Parathyroid adenoma (tissue), 2 donors: Measurements from ENCODE around the gene POLE.

Experiments used
- H2AFZ ChIP-seq: fragments of 300-600 bp; sonication (generic); one replicate; pipeline ENCODE4 v1.7.0; 2017; ENCODE audit warnings: antibody characterized with exemption, mild to moderate bottlenecking
- H3K27ac ChIP-seq: fragments of 300-600 bp; sonication (generic); one replicate; pipeline ENCODE4 v1.7.0; 2017
- H3K27me3 ChIP-seq: fragments of 300-600 bp; sonication (generic); one replicate; pipeline ENCODE4 v1.7.0; 2017; ENCODE audit warnings: low read length; ENCODE audit not compliant: control insufficient read depth, insufficient read depth
- H3K36me3 ChIP-seq: fragments of 300-600 bp; sonication (generic); one replicate; pipeline ENCODE4 v1.7.0; 2017; ENCODE audit warnings: low read length; ENCODE audit not compliant: control insufficient read depth, insufficient read depth
- H3K4me1 ChIP-seq: fragments of 300-600 bp; sonication (generic); one replicate; pipeline ENCODE4 v1.7.0; 2017; ENCODE audit warnings: control low read depth
- H3K4me2 ChIP-seq: fragments of 300-600 bp; sonication (generic); one replicate; pipeline ENCODE4 v1.7.0; 2017; ENCODE audit warnings: low read length
- H3K4me3 ChIP-seq: fragments of 300-600 bp; sonication (generic); one replicate; pipeline ENCODE4 v1.7.0; 2017; ENCODE audit warnings: low read depth, low read length
- H3K79me2 ChIP-seq: fragments of 300-600 bp; sonication (generic); one replicate; pipeline ENCODE4 v1.7.0; 2017; ENCODE audit warnings: control low read depth
- H3K9ac ChIP-seq: fragments of 300-600 bp; sonication (generic); one replicate; pipeline ENCODE4 v1.7.0; 2017; ENCODE audit warnings: mild to moderate bottlenecking
- H3K9me3 ChIP-seq: fragments of 300-600 bp; sonication (generic); one replicate; pipeline ENCODE4 v1.7.0; 2017; ENCODE audit warnings: low read length; ENCODE audit not compliant: control insufficient read depth
- CTCF ChIP-seq: fragments of 300-600 bp; sonication (generic); IDR thresholded peaks from one replicate; pipeline ENCODE4 v1.7.0; 2017; ENCODE audit warnings: antibody characterized with exemption, mild to moderate bottlenecking
- donor health status: primary hyperparathyroidism.

The POLE gene

GRCh38 chr12:132690112-132690511 lies 3.0 kb upstream of the POLE start:
- no peak overlapping the region for H2AFZ ChIP-seq
- H3K4me2 ChIP-seq = no peak overlapping the region
- H3K4me3 ChIP-seq = no peak overlapping the region
- TF ChIP-seq CTCF = no peak
- H3K27me3 ChIP-seq = no peaks in the 10 kb centered on the region
- peaks cover 8% of the 10 kb centered on the region for H3K79me2 ChIP-seq
- H3K9me3 ChIP-seq = no peaks in the 10 kb centered on the region
- no peaks in the 10 kb centered on the region for H3K36me3 ChIP-seq
- H3K4me1 ChIP-seq = no peaks in the 10 kb centered on the region
- H3K27ac ChIP-seq = no peak overlapping the region
- H3K9ac ChIP-seq = no peak overlapping the region

- Histone ChIP-seq H3K4me1 (no peaks in the 10 kb centered on the region), H3K4me3 (peak overlapping the region; percentile 37), H2AFZ (peak overlapping the region; percentile 34), H3K9ac (no peak overlapping the region), H3K9me3 (no peaks in the 10 kb centered on the region), H3K79me2 (peaks cover 8% of the 10 kb centered on the region), H3K36me3 (no peaks in the 10 kb centered on the region), H3K4me2 (peak overlapping the region; percentile 65), H3K27me3 (no peaks in the 10 kb centered on the region), H3K27ac (no peak overlapping the region)
- TF ChIP-seq CTCF = no peak
Measured at GRCh38 chr12:132689227-132689626, 2.1 kb upstream of the POLE start.

- no peak overlapping the region for H3K9ac ChIP-seq
- peak overlapping the region; percentile 55 for H3K4me3 ChIP-seq
- H3K36me3 ChIP-seq = no peaks in the 10 kb centered on the region
- no peaks in the 10 kb centered on the region for H3K9me3 ChIP-seq
- H3K79me2 ChIP-seq = peaks cover 8% of the 10 kb centered on the region
- H3K27ac ChIP-seq = no peak overlapping the region
- peak overlapping the region; percentile 72 for H3K4me2 ChIP-seq
- no peak for TF ChIP-seq CTCF
- H3K27me3 ChIP-seq = no peaks in the 10 kb centered on the region
- H3K4me1 ChIP-seq = no peaks in the 10 kb centered on the region
- peak overlapping the region; percentile 83 for H2AFZ ChIP-seq
Measured at GRCh38 chr12:132686825-132687210, 324 bp downstream of the POLE start.

GRCh38 chr12:132685400-132685799 lies 1.7 kb downstream of the POLE start:
- no peaks in the 10 kb centered on the region for H3K4me1 ChIP-seq
- no peak overlapping the region for H3K4me2 ChIP-seq
- no peaks in the 10 kb centered on the region for H3K36me3 ChIP-seq
- H3K9ac ChIP-seq = no peak overlapping the region
- TF ChIP-seq CTCF = no peak
- H3K79me2 ChIP-seq = peaks cover 10% of the 10 kb centered on the region
- no peaks in the 10 kb centered on the region for H3K9me3 ChIP-seq
- no peaks in the 10 kb centered on the region for H3K27me3 ChIP-seq
- no peak overlapping the region for H3K27ac ChIP-seq
- no peak overlapping the region for H2AFZ ChIP-seq
- no peak overlapping the region for H3K4me3 ChIP-seq

- no peaks in the 10 kb centered on the region for H3K27me3 ChIP-seq
- no peak overlapping the region for H3K27ac ChIP-seq
- no peaks in the 10 kb centered on the region for H3K9me3 ChIP-seq
- H3K4me1 ChIP-seq = no peaks in the 10 kb centered on the region
- no peak overlapping the region for H3K9ac ChIP-seq
- H2AFZ ChIP-seq = no peak overlapping the region
- H3K4me3 ChIP-seq = no peak overlapping the region
- no peak for TF ChIP-seq CTCF
- peaks cover 2% of the 10 kb centered on the region for H3K79me2 ChIP-seq
- no peaks in the 10 kb centered on the region for H3K36me3 ChIP-seq
- H3K4me2 ChIP-seq = no peak overlapping the region
Measured at GRCh38 chr12:132677492-132677891, 9.7 kb downstream of the POLE start.
